GM12874 (cell line): ENCODE data around the gene CORO2A.

Experiments
- CTCF ChIP-seq: IDR thresholded peaks from 2 replicates; pipeline ENCODE4 v1.5.1; 2011; ENCODE audit warnings: low read depth, mild to moderate bottlenecking, control low read depth, low read length, moderate library complexity; ENCODE audit not compliant: insufficient read depth

The CORO2A gene

GRCh38 chr9:98128316-98128715 lies 64.1 kb downstream of the CORO2A start:
- no peak for TF ChIP-seq CTCF

- TF ChIP-seq CTCF: no peak
Measured at GRCh38 chr9:98127226-98127625, 65.2 kb downstream of the CORO2A start.

- no peak for TF ChIP-seq CTCF
Measured at GRCh38 chr9:98124637-98125426, 67.6 kb downstream of the CORO2A start.

- TF ChIP-seq CTCF: no peak
Measured at GRCh38 chr9:98121058-98121457, 71.4 kb downstream of the CORO2A start.

- no peak for TF ChIP-seq CTCF
Measured at GRCh38 chr9:98120476-98120875, 72.0 kb downstream of the CORO2A start.

GRCh38 chr9:98118640-98119601 lies 73.5 kb downstream of the CORO2A start, which contains the start of gene TRIM14:
TSS of gene TRIM14 (minus strand) at chr9:98119222. CDS start at chr9:98119188, 34 bp downstream.
- TF ChIP-seq CTCF: peak; percentile 39

- peak; percentile 49 for TF ChIP-seq CTCF
Measured at GRCh38 chr9:98117984-98118639, 74.3 kb downstream of the CORO2A start.
